ENCODE measurements around the gene LMOD3. TPM values are rescaled to one million over a fixed set of nuclear protein-coding genes. Genes with fewer than 3 reads are reported as not detected.

The LMOD3 gene
- polyA plus RNA-seq, 2 of the 4 experiments (the other 2 are of a cell fraction) = not detected

DNA sequence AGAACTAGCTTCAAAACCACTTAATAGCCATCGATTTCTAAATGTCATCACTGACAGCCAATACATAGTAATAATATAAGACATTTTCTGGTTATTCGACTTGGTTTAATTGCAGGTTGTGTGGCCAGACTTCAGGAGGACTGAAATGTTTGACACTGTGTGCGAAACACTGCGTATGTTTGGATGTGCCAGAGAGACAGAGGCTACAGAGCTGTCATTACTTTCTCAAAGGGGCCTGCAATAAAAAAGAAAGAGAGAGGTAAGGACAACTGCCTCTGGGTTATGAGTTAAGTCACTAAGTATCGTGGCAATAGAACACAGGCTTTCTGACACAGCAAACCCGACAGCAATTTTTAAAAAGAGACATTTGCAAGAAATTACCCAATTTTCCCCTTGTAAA, 882 bp downstream of the LMOD3 start:
- H3K9me3 ChIP-seq = no peaks in the 10 kb centered on the region
- ATAC-seq = no peak
- no peak for DNase-seq (ENCODE audit: low read depth in 1 of 2, low spot score in 1 of 2)
- H3K4me1 ChIP-seq = no peaks in the 10 kb centered on the region
- TF ChIP-seq ZNF302 (CRISPR knock-in tag; IDR thresholded peaks at IDR 0.05) = no peak
- TF ChIP-seq, protein P1, sequence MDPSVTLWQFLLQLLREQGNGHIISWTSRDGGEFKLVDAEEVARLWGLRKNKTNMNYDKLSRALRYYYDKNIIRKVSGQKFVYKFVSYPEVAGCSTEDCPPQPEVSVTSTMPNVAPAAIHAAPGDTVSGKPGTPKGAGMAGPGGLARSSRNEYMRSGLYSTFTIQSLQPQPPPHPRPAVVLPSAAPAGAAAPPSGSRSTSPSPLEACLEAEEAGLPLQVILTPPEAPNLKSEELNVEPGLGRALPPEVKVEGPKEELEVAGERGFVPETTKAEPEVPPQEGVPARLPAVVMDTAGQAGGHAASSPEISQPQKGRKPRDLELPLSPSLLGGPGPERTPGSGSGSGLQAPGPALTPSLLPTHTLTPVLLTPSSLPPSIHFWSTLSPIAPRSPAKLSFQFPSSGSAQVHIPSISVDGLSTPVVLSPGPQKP (IDR thresholded peaks at IDR 0.05; ENCODE audit: low read depth, low read length) = no peak
- no peak for TF ChIP-seq POLR2AphosphoS2 (conservative IDR thresholded peaks at IDR 0.05; ENCODE audit: low read length)
- no peak for TF ChIP-seq CEBPB (IDR thresholded peaks at IDR 0.05)
- TF ChIP-seq HOXA7 (CRISPR knock-in tag; IDR thresholded peaks at IDR 0.05) = no peak
- no peak for TF ChIP-seq ZSCAN20 (CRISPR knock-in tag; IDR thresholded peaks at IDR 0.05)
- 63% methylated on average over 6 of the region's 6 CpGs for WGBS (ENCODE audit: missing lambda C conversion rate)
- no peak overlapping the region for H3K4me3 ChIP-seq
- no peak for FAIRE-seq
- H3K27ac ChIP-seq = no peak overlapping the region
- ChIA-PET POLR2A (no interaction called here), CTCF (interaction anchor here (0.6 to 7.5 kb wide), 27 partner anchors 8 to 745 kb away, joined by 3 to 49 read pairs (median 4); no protein-coding TSS in a partner anchor)
- H3K4me2 ChIP-seq = no peak overlapping the region

DNA sequence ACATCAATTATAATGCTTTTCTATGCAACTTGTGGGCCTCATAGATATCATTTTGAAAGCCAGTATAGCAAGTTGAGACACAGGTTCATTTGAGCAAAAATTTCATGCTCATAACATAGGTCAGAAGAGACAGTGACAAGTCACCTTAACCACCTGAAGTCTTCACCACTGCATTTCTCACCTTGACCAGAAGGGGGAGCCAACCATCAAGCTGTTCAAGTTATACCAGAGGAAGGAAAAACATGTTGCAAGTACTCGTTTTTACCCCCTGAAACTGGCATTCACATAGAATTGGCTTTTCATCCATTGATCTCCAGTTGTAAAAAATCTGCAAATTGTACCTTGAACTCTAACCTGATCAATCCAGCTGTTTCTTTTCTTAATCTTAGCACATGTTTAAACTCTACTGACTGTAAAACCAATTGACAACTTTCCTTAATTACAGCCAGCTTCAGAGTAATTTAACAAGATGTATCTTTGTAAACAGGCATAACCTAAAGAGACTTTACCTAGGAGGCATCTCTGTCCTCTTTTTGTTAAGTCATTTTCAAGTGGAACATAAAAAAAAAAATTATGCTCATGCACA, 1.4 kb downstream of the LMOD3 start:
- peak; percentile 70 for TF ChIP-seq SMC3 (IDR thresholded peaks at IDR 0.05)
- peak; percentile 72 to 79 for TF ChIP-seq RAD21 (conservative IDR thresholded peaks at IDR 0.05 in 1 of 2, IDR thresholded peaks at IDR 0.05 in 1 of 2)
- no peak for TF ChIP-seq HDAC2 (IDR thresholded peaks at IDR 0.05)
- TF ChIP-seq, protein P2, sequence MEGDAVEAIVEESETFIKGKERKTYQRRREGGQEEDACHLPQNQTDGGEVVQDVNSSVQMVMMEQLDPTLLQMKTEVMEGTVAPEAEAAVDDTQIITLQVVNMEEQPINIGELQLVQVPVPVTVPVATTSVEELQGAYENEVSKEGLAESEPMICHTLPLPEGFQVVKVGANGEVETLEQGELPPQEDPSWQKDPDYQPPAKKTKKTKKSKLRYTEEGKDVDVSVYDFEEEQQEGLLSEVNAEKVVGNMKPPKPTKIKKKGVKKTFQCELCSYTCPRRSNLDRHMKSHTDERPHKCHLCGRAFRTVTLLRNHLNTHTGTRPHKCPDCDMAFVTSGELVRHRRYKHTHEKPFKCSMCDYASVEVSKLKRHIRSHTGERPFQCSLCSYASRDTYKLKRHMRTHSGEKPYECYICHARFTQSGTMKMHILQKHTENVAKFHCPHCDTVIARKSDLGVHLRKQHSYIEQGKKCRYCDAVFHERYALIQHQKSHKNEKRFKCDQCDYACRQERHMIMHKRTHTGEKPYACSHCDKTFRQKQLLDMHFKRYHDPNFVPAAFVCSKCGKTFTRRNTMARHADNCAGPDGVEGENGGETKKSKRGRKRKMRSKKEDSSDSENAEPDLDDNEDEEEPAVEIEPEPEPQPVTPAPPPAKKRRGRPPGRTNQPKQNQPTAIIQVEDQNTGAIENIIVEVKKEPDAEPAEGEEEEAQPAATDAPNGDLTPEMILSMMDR (IDR thresholded peaks at IDR 0.05) = peak; percentile 79
- no peak overlapping the region for H3K27ac ChIP-seq
- 0% methylated on average over 1 of the region's 1 CpG for WGBS (ENCODE audit: missing lambda C conversion rate)
- 0 out of 3 replicates have a peak overlapping the region, but pooled peaks have one; percentile 5 for H3K4me2 ChIP-seq
- ATAC-seq (peak; percentile 64 to 84; a peak in 5 of 6 replicates), FAIRE-seq (no peak), DNase-seq (ENCODE audit: low read depth in 1 of 2, low spot score in 1 of 2) (peak; percentile 21 to 85)
- H3K4me3 ChIP-seq = no peak overlapping the region
- no peaks in the 10 kb centered on the region for H3K4me1 ChIP-seq
- ChIA-PET CTCF (interaction anchor here (0.6 to 7.5 kb wide), 29 partner anchors 8 to 746 kb away, joined by 3 to 49 read pairs (median 4); no protein-coding TSS in a partner anchor), POLR2A (no interaction called here)
- H3K9me3 ChIP-seq = no peaks in the 10 kb centered on the region

DNA sequence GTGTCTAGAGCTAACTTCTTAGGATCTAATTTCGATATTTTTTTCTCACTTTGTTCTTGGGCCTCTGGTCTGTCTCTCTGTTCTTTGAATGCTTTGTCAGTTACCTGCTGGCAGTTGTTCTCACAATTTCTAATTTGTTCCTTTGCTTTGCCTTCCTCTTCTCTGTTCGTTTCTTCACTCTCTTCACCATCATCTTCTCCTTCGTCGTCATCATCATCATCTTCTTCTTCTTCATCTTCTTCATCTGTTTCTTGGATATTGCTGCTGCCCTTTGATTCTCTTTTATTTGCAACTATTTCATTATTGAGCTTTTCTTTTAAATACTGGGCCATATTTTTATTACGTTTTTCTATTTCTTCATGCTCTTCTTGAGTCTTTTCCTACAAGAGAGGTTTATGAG, 2.7 kb downstream of the LMOD3 start:
- DNase-seq (ENCODE audit: low read depth in 1 of 2, low spot score in 1 of 2) (no peak), ATAC-seq (no peak), FAIRE-seq (no peak)
- ChIA-PET POLR2A (no interaction called here), CTCF (interaction anchor here (0.6 to 7.5 kb wide), 16 partner anchors 12 to 552 kb away, joined by 3 to 49 read pairs (median 4); partner anchors contain the start of gene ARL6IP5)
- TF ChIP-seq CHD4 (IDR thresholded peaks at IDR 0.05; ENCODE audit: borderline replicate concordance) = no peak
- TF ChIP-seq RNF2 (IDR thresholded peaks at IDR 0.05; ENCODE audit: borderline replicate concordance, low read depth) = no peak
- TF ChIP-seq POLR2A (IDR thresholded peaks at IDR 0.05; ENCODE audit: low read length) = no peak
- no peak overlapping the region for H3K4me2 ChIP-seq
- H3K4me1 ChIP-seq = no peaks in the 10 kb centered on the region
- H3K4me3 ChIP-seq = no peak overlapping the region
- 46% methylated on average over 5 of the region's 5 CpGs for WGBS (ENCODE audit: missing lambda C conversion rate)
- no peak overlapping the region for H3K27ac ChIP-seq
- H3K9me3 ChIP-seq = no peaks in the 10 kb centered on the region

DNA sequence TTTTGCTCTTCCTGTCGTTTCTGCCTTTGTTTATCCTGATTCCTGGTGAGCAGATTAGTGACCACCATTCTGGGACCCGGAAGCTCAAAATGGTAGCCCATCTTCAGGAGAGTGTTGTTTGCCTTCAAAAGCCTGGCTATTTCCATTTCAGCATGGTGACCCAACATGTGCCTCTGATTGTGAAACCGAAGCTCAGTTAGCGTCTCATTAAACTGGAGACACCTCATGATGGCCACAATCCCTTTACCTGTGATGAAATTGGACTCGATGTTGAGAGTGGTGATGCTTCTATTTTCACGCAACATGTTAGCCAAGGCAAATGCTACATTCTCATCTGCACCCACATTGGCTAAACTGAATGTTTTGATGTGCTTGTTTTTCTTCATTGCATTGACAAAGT, 3.3 kb downstream of the LMOD3 start:
- Histone ChIP-seq H3K9me3 (no peaks in the 10 kb centered on the region), H3K4me2 (no peak overlapping the region), H3K27ac (no peak overlapping the region), H3K4me1 (no peaks in the 10 kb centered on the region), H3K4me3 (no peak overlapping the region)
- no peak for ATAC-seq
- WGBS (ENCODE audit: missing lambda C conversion rate) = 76% methylated on average over 6 of the region's 6 CpGs
- POLR2A ChIA-PET = no interaction called here
- no peak for DNase-seq (ENCODE audit: low read depth in 1 of 2, low spot score in 1 of 2)
- no peak for FAIRE-seq
- CTCF ChIA-PET = interaction anchor here (0.6 to 7.5 kb wide), 13 partner anchors 9 to 627 kb away, joined by 3 to 49 read pairs (median 4); partner anchors contain the start of gene ARL6IP5
- TF ChIP-seq ZNF302 (CRISPR knock-in tag; IDR thresholded peaks at IDR 0.05) = no peak
- no peak for TF ChIP-seq HEYL (CRISPR knock-in tag; IDR thresholded peaks at IDR 0.05)
- TF ChIP-seq JUNB (IDR thresholded peaks at IDR 0.05) = no peak
- no peak for TF ChIP-seq POLR2AphosphoS2 (conservative IDR thresholded peaks at IDR 0.05; ENCODE audit: low read length)
- TF ChIP-seq, protein P1 (IDR thresholded peaks at IDR 0.05; ENCODE audit: low read depth, low read length) = no peak
- no peak for TF ChIP-seq TP53 (CRISPR knock-in tag; IDR thresholded peaks at IDR 0.05)
- no peak for TF ChIP-seq EHF (CRISPR knock-in tag; IDR thresholded peaks at IDR 0.05)
- TF ChIP-seq SMC3 (IDR thresholded peaks at IDR 0.05) = no peak
- TF ChIP-seq, protein P3, sequence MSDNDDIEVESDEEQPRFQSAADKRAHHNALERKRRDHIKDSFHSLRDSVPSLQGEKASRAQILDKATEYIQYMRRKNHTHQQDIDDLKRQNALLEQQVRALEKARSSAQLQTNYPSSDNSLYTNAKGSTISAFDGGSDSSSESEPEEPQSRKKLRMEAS (IDR thresholded peaks at IDR 0.05) = no peak
- TF ChIP-seq, protein P4, sequence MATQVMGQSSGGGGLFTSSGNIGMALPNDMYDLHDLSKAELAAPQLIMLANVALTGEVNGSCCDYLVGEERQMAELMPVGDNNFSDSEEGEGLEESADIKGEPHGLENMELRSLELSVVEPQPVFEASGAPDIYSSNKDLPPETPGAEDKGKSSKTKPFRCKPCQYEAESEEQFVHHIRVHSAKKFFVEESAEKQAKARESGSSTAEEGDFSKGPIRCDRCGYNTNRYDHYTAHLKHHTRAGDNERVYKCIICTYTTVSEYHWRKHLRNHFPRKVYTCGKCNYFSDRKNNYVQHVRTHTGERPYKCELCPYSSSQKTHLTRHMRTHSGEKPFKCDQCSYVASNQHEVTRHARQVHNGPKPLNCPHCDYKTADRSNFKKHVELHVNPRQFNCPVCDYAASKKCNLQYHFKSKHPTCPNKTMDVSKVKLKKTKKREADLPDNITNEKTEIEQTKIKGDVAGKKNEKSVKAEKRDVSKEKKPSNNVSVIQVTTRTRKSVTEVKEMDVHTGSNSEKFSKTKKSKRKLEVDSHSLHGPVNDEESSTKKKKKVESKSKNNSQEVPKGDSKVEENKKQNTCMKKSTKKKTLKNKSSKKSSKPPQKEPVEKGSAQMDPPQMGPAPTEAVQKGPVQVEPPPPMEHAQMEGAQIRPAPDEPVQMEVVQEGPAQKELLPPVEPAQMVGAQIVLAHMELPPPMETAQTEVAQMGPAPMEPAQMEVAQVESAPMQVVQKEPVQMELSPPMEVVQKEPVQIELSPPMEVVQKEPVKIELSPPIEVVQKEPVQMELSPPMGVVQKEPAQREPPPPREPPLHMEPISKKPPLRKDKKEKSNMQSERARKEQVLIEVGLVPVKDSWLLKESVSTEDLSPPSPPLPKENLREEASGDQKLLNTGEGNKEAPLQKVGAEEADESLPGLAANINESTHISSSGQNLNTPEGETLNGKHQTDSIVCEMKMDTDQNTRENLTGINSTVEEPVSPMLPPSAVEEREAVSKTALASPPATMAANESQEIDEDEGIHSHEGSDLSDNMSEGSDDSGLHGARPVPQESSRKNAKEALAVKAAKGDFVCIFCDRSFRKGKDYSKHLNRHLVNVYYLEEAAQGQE (IDR thresholded peaks at IDR 0.05) = no peak
- no peak for TF ChIP-seq HOXB13 (CRISPR knock-in tag; IDR thresholded peaks at IDR 0.05; ENCODE audit: low read depth)
- TF ChIP-seq CEBPB (IDR thresholded peaks at IDR 0.05) = no peak
- TF ChIP-seq HDAC2 (IDR thresholded peaks at IDR 0.05) = no peak
- no peak for TF ChIP-seq MAZ (IDR thresholded peaks at IDR 0.05; ENCODE audit: borderline replicate concordance, low read depth, low read length)
